Amniotic stem cell (primary cell): Measurements from ENCODE around the gene SCGB1A1.
A peak's percentile ranks its signal among the peaks of the same experiment; 100 is the strongest.
"Not testable (repeated sequence)": the region's sequence is repeated elsewhere in the genome, so short reads cannot be mapped to it uniquely, and the experiment has no call there.

ENCODE experiments used
- DNase-seq: peaks from one replicate; lab custom pipeline; 2025; lab: John Stamatoyannopoulos, UW

The SCGB1A1 gene

GRCh38 chr11:62418733-62419132, at the start of gene SCGB1A1:
TSS of gene SCGB1A1 (plus strand) at chr11:62419033. CDS start at chr11:62419096, 63 bp downstream.
- no peak for DNase-seq

- no peak for DNase-seq
Measured at GRCh38 chr11:62370743-62371440, 47.9 kb upstream of the SCGB1A1 start.

- no peak for DNase-seq
Measured at GRCh38 chr11:62372871-62373270, 46.0 kb upstream of the SCGB1A1 start.

- DNase-seq = no peak
Measured at GRCh38 chr11:62373464-62374119, 45.2 kb upstream of the SCGB1A1 start.

GRCh38 chr11:62374801-62375200, 44.0 kb upstream of the SCGB1A1 start:
- DNase-seq = no peak

- DNase-seq = peak; percentile 12
Measured at GRCh38 chr11:62378459-62379063, 40.3 kb upstream of the SCGB1A1 start.

GRCh38 chr11:62379586-62379985, 39.2 kb upstream of the SCGB1A1 start:
- DNase-seq = not testable (repeated sequence)

GRCh38 chr11:62380821-62381245, 38.0 kb upstream of the SCGB1A1 start:
- peak; percentile 75 for DNase-seq

GRCh38 chr11:62383822-62384221, 35.0 kb upstream of the SCGB1A1 start:
- DNase-seq = no peak

- not testable (repeated sequence) for DNase-seq
Measured at GRCh38 chr11:62386083-62386482, 32.8 kb upstream of the SCGB1A1 start.

- no peak for DNase-seq
Measured at GRCh38 chr11:62387381-62387780, 31.5 kb upstream of the SCGB1A1 start.

GRCh38 chr11:62388999-62389398, 29.8 kb upstream of the SCGB1A1 start:
- DNase-seq = no peak

GRCh38 chr11:62390237-62390636, 28.6 kb upstream of the SCGB1A1 start:
- no peak for DNase-seq

GRCh38 chr11:62390722-62391121, 28.1 kb upstream of the SCGB1A1 start:
- no peak for DNase-seq

GRCh38 chr11:62391642-62392425, 27.0 kb upstream of the SCGB1A1 start:
- DNase-seq = no peak

- no peak for DNase-seq
Measured at GRCh38 chr11:62392506-62392905, 26.3 kb upstream of the SCGB1A1 start.

- no peak for DNase-seq
Measured at GRCh38 chr11:62393061-62393611, 25.7 kb upstream of the SCGB1A1 start.

- no peak for DNase-seq
Measured at GRCh38 chr11:62393735-62394134, 25.1 kb upstream of the SCGB1A1 start.

GRCh38 chr11:62394825-62395538, 23.9 kb upstream of the SCGB1A1 start:
- DNase-seq = peak; percentile 67

- DNase-seq = no peak
Measured at GRCh38 chr11:62395885-62396551, 22.8 kb upstream of the SCGB1A1 start.
